ENCODE measurements around the gene APOBR. TPM values are rescaled to one million over a fixed set of nuclear protein-coding genes. Genes with fewer than 3 reads are reported as not detected.
"Not testable (repeated sequence)": the region's sequence is repeated elsewhere in the genome, so short reads cannot be mapped to it uniquely, and the experiment has no call there.

Gene APOBR
- total and polyA plus RNA-seq, 7 donors = 0.68 to 94.5 (median 1.1) TPM

DNA sequence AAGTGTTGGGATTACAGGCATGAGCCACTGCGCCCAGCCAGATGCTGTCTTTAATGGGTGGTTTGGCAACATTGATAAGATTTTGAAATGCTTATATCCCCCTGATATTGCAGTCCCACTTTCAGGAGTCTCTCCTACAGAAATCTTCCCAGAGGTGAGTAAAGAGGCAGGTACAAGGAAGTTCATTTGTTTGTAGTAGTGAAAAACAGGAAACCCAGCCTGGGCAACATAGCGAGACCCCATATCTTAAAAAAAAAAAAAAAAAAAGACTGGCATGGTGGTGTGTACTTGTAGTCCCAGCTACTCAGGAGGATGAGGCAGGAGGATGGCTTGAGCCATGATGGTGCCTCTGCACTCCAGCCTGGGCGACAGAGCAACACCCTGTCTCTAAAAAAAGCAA is 50.6 kb downstream of the APOBR start:
- no peak for TF ChIP-seq CTCF (IDR thresholded peaks at IDR 0.05)
- no peak for TF ChIP-seq EP300 (IDR thresholded peaks at IDR 0.05)
- TF ChIP-seq POLR2A (IDR thresholded peaks at IDR 0.05) = no peak
- no peak for TF ChIP-seq POLR2AphosphoS5 (IDR thresholded peaks at IDR 0.05)
- WGBS, 2 donors = 91 to 93% methylated on average over 3 of the region's 3 CpGs
- no peak for DNase-seq
- intact Hi-C loops (cut with DNase I) = no loop called here
- H3K4me1 ChIP-seq = no peaks in the 10 kb centered on the region
- no peak overlapping the region for H3K4me3 ChIP-seq
- no peak overlapping the region for H3K27ac ChIP-seq
- H3K36me3 ChIP-seq = no peaks in the 10 kb centered on the region
- H3K27me3 ChIP-seq = no peaks in the 10 kb centered on the region
- no peaks in the 10 kb centered on the region for H3K9me3 ChIP-seq

GRCh38 chr16:28545964-28546363 is 51.5 kb downstream of the APOBR start:
- H3K27ac ChIP-seq; H3K27me3 ChIP-seq; DNase-seq; intact Hi-C loops (cut with DNase I); H3K4me1 ChIP-seq; H3K9me3 ChIP-seq; H3K36me3 ChIP-seq; H3K4me3 ChIP-seq: not testable (repeated sequence)
- WGBS, 2 donors = 65 to 86% methylated on average over 7 of the region's 7 CpGs

DNA sequence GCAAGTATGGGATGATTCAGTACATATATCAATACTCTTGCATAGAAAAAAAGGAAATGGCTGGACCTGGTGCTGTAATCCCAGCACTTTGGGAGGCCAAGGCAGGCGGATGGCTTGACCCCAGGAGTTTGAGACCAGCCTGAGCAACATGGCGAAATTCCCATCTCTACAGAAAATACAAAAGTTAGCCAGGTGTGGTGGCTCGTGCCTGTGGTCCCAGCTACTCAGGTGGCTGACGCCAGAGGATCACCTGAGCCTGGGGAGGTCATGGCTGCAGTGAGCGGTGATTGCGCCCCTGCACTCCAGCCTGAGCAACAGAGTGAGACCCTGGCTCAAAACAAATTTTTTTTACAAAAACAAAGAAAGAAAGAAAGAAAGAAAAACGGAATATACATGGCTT is 52.2 kb downstream of the APOBR start:
- intact Hi-C loops (cut with DNase I) = no loop called here
- DNase-seq = no peak
- Histone ChIP-seq H3K27ac (no peak overlapping the region), H3K4me1 (no peaks in the 10 kb centered on the region), H3K27me3 (no peaks in the 10 kb centered on the region), H3K9me3 (no peaks in the 10 kb centered on the region), H3K4me3 (no peak overlapping the region), H3K36me3 (no peaks in the 10 kb centered on the region)
- 87 to 89% methylated on average over 7 of the region's 7 CpGs for WGBS, 2 donors
- TF ChIP-seq EP300 (IDR thresholded peaks at IDR 0.05) (no peak), POLR2AphosphoS5 (IDR thresholded peaks at IDR 0.05) (no peak), POLR2A (IDR thresholded peaks at IDR 0.05) (no peak), CTCF (IDR thresholded peaks at IDR 0.05) (no peak)

DNA sequence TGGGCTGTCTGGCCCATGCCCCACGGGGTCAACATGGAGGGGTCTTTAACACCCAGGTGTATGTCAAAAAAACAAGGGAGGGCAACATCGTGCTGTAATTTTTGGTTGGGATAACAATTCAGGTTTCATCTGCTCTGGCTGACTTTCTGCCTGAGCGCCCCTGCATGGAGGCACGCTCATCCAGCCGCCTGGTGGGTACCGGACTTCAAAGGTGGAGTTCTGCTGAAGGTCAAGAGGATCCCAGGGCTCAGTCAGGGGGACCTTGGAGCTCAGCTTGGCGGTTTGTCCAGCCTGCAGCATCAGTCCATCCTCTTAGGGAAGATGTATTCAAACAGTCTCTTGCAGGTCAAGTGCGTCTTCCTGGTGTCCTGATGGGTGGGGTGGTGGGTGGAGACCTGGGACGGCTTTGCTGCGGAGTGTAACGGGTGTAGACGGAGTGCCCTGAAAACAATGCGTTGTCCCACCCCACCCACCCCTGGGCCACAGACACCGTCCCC is 53.9 kb downstream of the APOBR start:
- Histone ChIP-seq H3K4me1 (peaks cover 0 to 4% (median 3%) of the 10 kb centered on the region in 4 donors), H3K27ac (no peak overlapping the region), H3K27me3 (no peaks in the 10 kb centered on the region), H3K36me3 (no peaks in the 10 kb centered on the region), H3K9me3 (no peaks in the 10 kb centered on the region), H3K4me3 (no peak overlapping the region)
- TF ChIP-seq POLR2AphosphoS5 (IDR thresholded peaks at IDR 0.05) (no peak), EP300 (IDR thresholded peaks at IDR 0.05) (no peak), CTCF (IDR thresholded peaks at IDR 0.05) (no peak), POLR2A (IDR thresholded peaks at IDR 0.05) (no peak)
- no peak for DNase-seq
- intact Hi-C loops (cut with DNase I) = no loop called here
- 73 to 82% methylated on average over 14 of the region's 14 CpGs for WGBS, 2 donors

Other genes starting within 250 kb of the APOBR start
- under 1 TPM in 3 of 4 donors, not detected in 1; 0.14 to 0.36 (median 0.33) TPM for gene SBK1, start 202.1 kb upstream of the APOBR start, total RNA-seq
- 1 to 10 TPM in 1 of 3 donors, under 1 TPM in 1, not detected in 1; under 0.01 to 1.3 TPM for gene SBK1, start 202.1 kb upstream of the APOBR start, polyA plus RNA-seq
- gene NPIPB6, start 131.1 kb upstream of the APOBR start, total RNA-seq = 1 to 10 TPM in 3 of 4 donors, not detected in 1; 2.1 to 4.1 (median 3.4) TPM
- gene NPIPB6, start 131.1 kb upstream of the APOBR start, polyA plus RNA-seq = 1 to 10 TPM in 1 of 3 donors, under 1 TPM in 1, not detected in 1; 0.60 to 1.1 TPM
- 100 to 1,000 TPM; 107 to 235 (median 116) TPM for gene EIF3CL, start 90.8 kb upstream of the APOBR start, total RNA-seq
- 10 to 100 TPM; 46.2 to 54.6 (median 48.5) TPM for gene EIF3CL, start 90.8 kb upstream of the APOBR start, polyA plus RNA-seq
- not detected for gene NPIPB7, start 22.3 kb upstream of the APOBR start, total RNA-seq
- 1 to 10 TPM in 1 of 3 donors, under 1 TPM in 2; 0.48 to 1.8 (median 0.92) TPM for gene NPIPB7, start 22.3 kb upstream of the APOBR start, polyA plus RNA-seq
- 10 to 100 TPM; 16.8 to 23.0 (median 17.9) TPM for gene CLN3, start 2.6 kb upstream of the APOBR start, total RNA-seq
- 100 to 1,000 TPM in 1 of 3 donors, 10 to 100 TPM in 2; 31.2 to 123 (median 53.6) TPM for gene CLN3, start 2.6 kb upstream of the APOBR start, polyA plus RNA-seq
- not detected for gene IL27, start 12.2 kb downstream of the APOBR start, total RNA-seq
- under 1 TPM in 1 of 3 donors, not detected in 2; 0.22 TPM for gene IL27, start 12.2 kb downstream of the APOBR start, polyA plus RNA-seq
- gene NUPR1, start 44.3 kb downstream of the APOBR start, total RNA-seq = 10 to 100 TPM; 54.3 to 83.9 (median 63.4) TPM
- 100 to 1,000 TPM in 2 of 3 donors, 10 to 100 TPM in 1; 48.6 to 318 (median 171) TPM for gene NUPR1, start 44.3 kb downstream of the APOBR start, polyA plus RNA-seq
- gene SGF29, start 59.3 kb downstream of the APOBR start, total RNA-seq = 10 to 100 TPM; 38.5 to 58.7 (median 44.9) TPM
- gene SGF29, start 59.3 kb downstream of the APOBR start, polyA plus RNA-seq = 10 to 100 TPM; 13.2 to 22.9 (median 15.6) TPM
- gene SULT1A2, start 102.4 kb downstream of the APOBR start, total RNA-seq = 1 to 10 TPM in 1 of 4 donors, under 1 TPM in 1, not detected in 2; 0.71 to 1.9 TPM
- gene SULT1A2, start 102.4 kb downstream of the APOBR start, polyA plus RNA-seq = 100 to 1,000 TPM in 1 of 3 donors, 10 to 100 TPM in 2; 20.4 to 101 (median 25.1) TPM
- 10 to 100 TPM; 10.2 to 27.7 (median 15.0) TPM for gene SULT1A1, start 115.4 kb downstream of the APOBR start, total RNA-seq
- gene SULT1A1, start 115.4 kb downstream of the APOBR start, polyA plus RNA-seq = 100 to 1,000 TPM in 2 of 3 donors, 10 to 100 TPM in 1; 89.4 to 283 (median 276) TPM
- 1 to 10 TPM in 1 of 4 donors, under 1 TPM in 2, not detected in 1; 0.27 to 1.8 (median 0.55) TPM for gene NPIPB8, start 143.4 kb downstream of the APOBR start, total RNA-seq
- gene NPIPB8, start 143.4 kb downstream of the APOBR start, polyA plus RNA-seq = under 1 TPM in 1 of 3 donors, not detected in 2; 0.12 TPM
- 100 to 1,000 TPM in 3 of 4 donors, 10 to 100 TPM in 1; 67.4 to 249 (median 134) TPM for gene EIF3C, start 216.8 kb downstream of the APOBR start, total RNA-seq
- gene EIF3C, start 216.8 kb downstream of the APOBR start, polyA plus RNA-seq = 100 to 1,000 TPM; 220 to 455 (median 265) TPM